A549 (cell line): ENCODE measurements around the gene ZRANB3. TPM values are rescaled to one million over a fixed set of nuclear protein-coding genes. Genes with fewer than 3 reads are reported as not detected.
"Not testable (repeated sequence)": the region's sequence is repeated elsewhere in the genome, so short reads cannot be mapped to it uniquely, and the experiment has no call there.

Source experiments
- ATAC-seq, 2 experiments: fragments of 200-7000 bp in 1 of 2; fragments of >200 bp in 1 of 2; cut with Nextera tagmentation in 1 of 2; cut with Tn5 transposase in 1 of 2; 3 replicates each; pipeline versions ENCODE4 v1.8.0 to v1.9.1; 2018 to 2020; ENCODE audit warnings: mild to moderate bottlenecking in 1 of 2, moderate library complexity in 1 of 2
- CTCF ChIA-PET: fragments of 300-600 bp; sonication (Branson Sonifier 250); formaldehyde crosslinking; extraction: SDS; loops from one replicate; lab custom pipeline; 2021; ENCODE audit warnings: antibody characterized with exemption, inconsistent platforms; lab: Yijun Ruan, JAX
- POLR2A ChIA-PET: fragments of 350-600 bp; formaldehyde crosslinking; extraction: SDS; loops from one replicate; lab custom pipeline; 2021; ENCODE audit warnings: antibody characterized with exemption, inconsistent platforms; lab: Yijun Ruan, JAX
- DNase-seq, 2 experiments: peaks; one replicate each; pipeline versions ENCODE4 v3.0.0 to v3.0.0-alpha.2; 2011 to 2016; ENCODE audit warnings: low read depth in 1 of 2, low spot score in 1 of 2
- FAIRE-seq: peaks from 2 replicates; lab custom pipeline; 2011; peaks lifted over from hg19 to GRCh38; lab: Jason Lieb, UNC
- H3K27ac ChIP-seq, 2 experiments: fragments of >200 bp; sonication (Bioruptor Twin); formaldehyde crosslinking; 3 replicates each; pipeline ENCODE4 v1.5.1; 2016 to 2017
- H3K4me1 ChIP-seq: fragments of >200 bp; sonication (Bioruptor Twin); formaldehyde crosslinking; 3 replicates; pipeline ENCODE4 v1.6.1; 2016
- H3K4me2 ChIP-seq: fragments of >200 bp; sonication (Bioruptor Twin); formaldehyde crosslinking; 3 replicates; pipeline ENCODE4 v1.6.1; 2016
- H3K4me3 ChIP-seq: fragments of >200 bp; sonication (Bioruptor Twin); formaldehyde crosslinking; 3 replicates; pipeline ENCODE4 v1.5.1; 2016
- H3K9me3 ChIP-seq: fragments of >200 bp; sonication (Bioruptor Twin); formaldehyde crosslinking; 3 replicates; pipeline ENCODE4 v1.6.1; 2016
- BHLHE40 ChIP-seq: IDR thresholded peaks from 2 replicates; pipeline ENCODE4 v1.6.1; 2012; ENCODE audit warnings: low read depth, low read length, inconsistent platforms
- CEBPB ChIP-seq, 2 experiments: fragments of >200 bp in 1 of 2; sonication (Bioruptor Twin) in 1 of 2; formaldehyde crosslinking in 1 of 2; IDR thresholded peaks; 2 replicates each; pipeline ENCODE4 v1.6.1; 2012 to 2016
- EHMT2 ChIP-seq: fragments of 200-600 bp; sonication (generic); IDR thresholded peaks from 2 replicates; pipeline ENCODE4 v1.6.1; 2016; ENCODE audit warnings: antibody characterized with exemption, low read depth, mild to moderate bottlenecking, moderate library complexity
- EP300 ChIP-seq, 2 experiments: fragments of >200 bp; sonication (Bioruptor Twin); formaldehyde crosslinking; IDR thresholded peaks; 2 replicates in 1 of 2; 3 replicates in 1 of 2; pipeline ENCODE4 v1.6.1; 2016 to 2017
- HOXB5 ChIP-seq: fragments of 250-450 bp; sonication (Bioruptor Pico); IDR thresholded peaks from 2 replicates; pipeline ENCODE4 v1.5.0; 2020; ENCODE audit warnings: mild to moderate bottlenecking, moderate library complexity
- JUNB ChIP-seq: fragments of >200 bp; sonication (Bioruptor Twin); formaldehyde crosslinking; IDR thresholded peaks from 2 replicates; pipeline ENCODE4 v1.6.1; 2016
- MAFK ChIP-seq: fragments of 450-650 bp; IDR thresholded peaks from 2 replicates; pipeline ENCODE4 v1.6.1; 2014; ENCODE audit not compliant: partially characterized antibody
- MAZ ChIP-seq: fragments of 150-350 bp; IDR thresholded peaks from 2 replicates; pipeline ENCODE4 v1.6.1; 2014; ENCODE audit warnings: antibody characterized with exemption, low read depth, low read length, borderline replicate concordance
- POLR2A ChIP-seq: IDR thresholded peaks from 2 replicates; pipeline ENCODE4 v1.6.1; 2012; ENCODE audit warnings: mild to moderate bottlenecking, low read length
- POLR2AphosphoS2 ChIP-seq: conservative IDR thresholded peaks from 2 replicates; pipeline ENCODE4 v1.6.1; 2012; ENCODE audit warnings: low read length, improper control_type of control experiment, inconsistent platforms
- RAD21 ChIP-seq, 2 experiments: fragments of >200 bp in 1 of 2; sonication (Bioruptor Twin) in 1 of 2; formaldehyde crosslinking in 1 of 2; IDR thresholded peaks in 1 of 2; conservative IDR thresholded peaks in 1 of 2; 2 replicates in 1 of 2; 3 replicates in 1 of 2; pipeline ENCODE4 v1.6.1; 2012 to 2018; ENCODE audit warnings: inconsistent platforms in 1 of 2
- RCOR1 ChIP-seq: fragments of 150-350 bp; IDR thresholded peaks from 2 replicates; pipeline ENCODE4 v1.6.1; 2014; ENCODE audit warnings: antibody characterized with exemption, low read length, low read depth
- RNF2 ChIP-seq: fragments of 200-600 bp; sonication (generic); IDR thresholded peaks from 2 replicates; pipeline ENCODE4 v1.6.1; 2016; ENCODE audit warnings: low read depth, mild to moderate bottlenecking, antibody characterized with exemption, moderate library complexity, borderline replicate concordance
- ZFP36 ChIP-seq: fragments of 450-650 bp; IDR thresholded peaks from 2 replicates; pipeline ENCODE4 v1.6.1; 2014; ENCODE audit warnings: borderline replicate concordance; ENCODE audit not compliant: partially characterized antibody
- ZSCAN20 ChIP-seq: fragments of 250-450 bp; sonication (Bioruptor Pico); IDR thresholded peaks from 2 replicates; pipeline ENCODE4 v1.8.0; 2022; ENCODE audit warnings: mild to moderate bottlenecking, moderate library complexity
- WGBS: methylation state at CpG from one replicate; pipeline ENCODE4 v1.1.6; 2017; ENCODE audit errors: missing lambda C conversion rate; 5-methylcytosine and 5-hydroxymethylcytosine counted together
- polyA plus RNA-seq, 4 experiments: library from polyadenylated mRNA; depleted of rRNA in 3 of 4; stranded (reverse); fragments of >200 nt; fragmentation: RNase III in 1 of 4; extraction: RNeasy Plus Mini Kit Qiagen cat#74134 plus additional on column Dnase treatment in 1 of 4; gene quantifications; 2 replicates in 3 of 4; 3 replicates in 1 of 4; pipeline ENCODE4 v1.2.3, GENCODE V29; 2011 to 2017
- TF ChIP-seq, protein P1 (sequence below): fragments of >200 bp; sonication (Bioruptor Twin); formaldehyde crosslinking; IDR thresholded peaks from 3 replicates; pipeline ENCODE4 v1.6.1; 2016

The ZRANB3 gene
- polyA plus RNA-seq, 2 of the 4 experiments (the other 2 are of a cell fraction) = 6.2 to 12.4 TPM

- H3K4me2 ChIP-seq, FAIRE-seq, H3K4me3 ChIP-seq, CTCF ChIA-PET, H3K9me3 ChIP-seq, DNase-seq, H3K4me1 ChIP-seq, POLR2A ChIA-PET, ATAC-seq, H3K27ac ChIP-seq: not testable (repeated sequence)
- WGBS = 89% methylated on average over 1 of the region's 1 CpG
- peak; percentile 98 for TF ChIP-seq ZFP36
These were observed 78.0 kb downstream of the ZRANB3 start for GRCh38 chr2:135453027-135453426.

DNA sequence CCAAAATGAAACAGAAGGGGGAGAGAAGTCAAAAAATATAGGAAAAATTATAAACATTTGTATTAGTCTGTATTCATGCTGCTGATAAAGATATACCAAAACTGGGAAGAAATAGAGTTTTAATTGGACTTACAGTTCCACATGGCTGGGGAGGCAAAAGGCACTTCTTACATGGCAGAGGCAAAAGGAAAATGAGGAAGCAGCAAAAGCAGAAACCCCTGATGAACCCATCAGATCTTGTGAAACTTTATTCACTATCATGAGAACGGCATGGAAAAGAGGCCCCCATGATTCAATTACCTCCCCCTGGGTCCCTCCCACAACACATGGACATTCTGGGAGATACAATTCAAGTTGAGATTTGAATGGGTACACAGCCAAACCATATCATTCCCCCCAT lies 79.1 kb downstream of the ZRANB3 start:
- ChIA-PET CTCF (no interaction called here), POLR2A (no interaction called here)
- Histone ChIP-seq H3K27ac (no peak overlapping the region), H3K4me1 (no peaks in the 10 kb centered on the region), H3K9me3 (0 out of 3 replicates have a peak, but pooled peaks cover 10% of the 10 kb centered on the region), H3K4me2 (no peak overlapping the region), H3K4me3 (no peak overlapping the region)
- no peak for TF ChIP-seq POLR2AphosphoS2
- no peak for TF ChIP-seq MAFK
- no peak for TF ChIP-seq ZFP36
- no peak for TF ChIP-seq CEBPB (IDR thresholded peaks at IDR 0.05)
- no peak for TF ChIP-seq ZSCAN20 (CRISPR knock-in tag)
- no peak for TF ChIP-seq POLR2A
- TF ChIP-seq EHMT2 = no peak
- TF ChIP-seq JUNB = no peak
- no peak for TF ChIP-seq BHLHE40
- no peak for TF ChIP-seq RNF2
- TF ChIP-seq RAD21 (conservative IDR thresholded peaks at IDR 0.05 in 1 of 2, IDR thresholded peaks at IDR 0.05 in 1 of 2) = no peak
- TF ChIP-seq, protein P1, sequence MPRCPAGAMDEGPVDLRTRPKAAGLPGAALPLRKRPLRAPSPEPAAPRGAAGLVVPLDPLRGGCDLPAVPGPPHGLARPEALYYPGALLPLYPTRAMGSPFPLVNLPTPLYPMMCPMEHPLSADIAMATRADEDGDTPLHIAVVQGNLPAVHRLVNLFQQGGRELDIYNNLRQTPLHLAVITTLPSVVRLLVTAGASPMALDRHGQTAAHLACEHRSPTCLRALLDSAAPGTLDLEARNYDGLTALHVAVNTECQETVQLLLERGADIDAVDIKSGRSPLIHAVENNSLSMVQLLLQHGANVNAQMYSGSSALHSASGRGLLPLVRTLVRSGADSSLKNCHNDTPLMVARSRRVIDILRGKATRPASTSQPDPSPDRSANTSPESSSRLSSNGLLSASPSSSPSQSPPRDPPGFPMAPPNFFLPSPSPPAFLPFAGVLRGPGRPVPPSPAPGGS = no peak
- no peak for TF ChIP-seq RCOR1
- no peak for DNase-seq
- ATAC-seq = no peak
- FAIRE-seq = no peak
- WGBS = 100% methylated on average over 1 of the region's 1 CpG

DNA sequence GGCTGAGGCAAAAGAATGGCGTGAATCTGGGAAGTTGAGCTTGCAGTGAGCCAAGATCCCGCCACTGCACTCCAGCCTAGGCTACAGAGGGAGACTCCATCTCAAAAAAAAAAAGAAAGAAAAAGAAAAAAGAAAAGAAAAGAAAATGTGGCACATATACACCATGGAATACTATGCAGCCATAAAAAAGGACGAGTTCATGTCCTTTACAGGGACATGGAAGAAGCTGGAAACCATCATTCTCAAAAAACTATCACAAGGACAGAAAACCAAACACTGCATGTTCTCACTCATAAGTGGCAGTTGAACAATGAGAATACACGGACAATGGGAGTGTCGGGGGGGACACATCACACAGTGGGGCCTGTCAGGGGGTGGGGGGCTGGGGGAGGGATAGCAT lies 88.0 kb downstream of the ZRANB3 start:
- 70% methylated on average over 5 of the region's 5 CpGs for WGBS
- POLR2A ChIA-PET, H3K4me3 ChIP-seq, ATAC-seq, H3K27ac ChIP-seq, H3K4me1 ChIP-seq, FAIRE-seq, DNase-seq, CTCF ChIA-PET, H3K9me3 ChIP-seq, H3K4me2 ChIP-seq: not testable (repeated sequence)

GRCh38 chr2:135435155-135435554 lies 95.9 kb downstream of the ZRANB3 start:
- FAIRE-seq, CTCF ChIA-PET, ATAC-seq, H3K27ac ChIP-seq, POLR2A ChIA-PET, H3K4me2 ChIP-seq, H3K4me1 ChIP-seq, DNase-seq, H3K4me3 ChIP-seq, H3K9me3 ChIP-seq: not testable (repeated sequence)
- WGBS = 88% methylated on average over 6 of the region's 6 CpGs

GRCh38 chr2:135424849-135425248 lies 106.2 kb downstream of the ZRANB3 start:
- 61% methylated on average over 1 of the region's 1 CpG for whole genome bisulfite sequencing
- CTCF ChIA-PET = no interaction called here
- no peak overlapping the region for H3K4me2 ChIP-seq
- TF ChIP-seq ZSCAN20 (CRISPR knock-in tag) (no peak), HOXB5 (no peak), EP300 (IDR thresholded peaks at IDR 0.05) (no peak), ZFP36 (no peak), MAZ (no peak)
- TF ChIP-seq, all 56 proteins: peak for 0
- FAIRE-seq = no peak
- no peak overlapping the region for H3K4me3 ChIP-seq
- H3K9me3 ChIP-seq = peaks cover 2% of the 10 kb centered on the region; the same call in 1 of the 3 replicates
- H3K4me1 ChIP-seq = no peaks in the 10 kb centered on the region
- no peak for DNase-seq
- no peak overlapping the region for H3K27ac ChIP-seq
- POLR2A ChIA-PET = no interaction called here
- no peak for ATAC-seq
